Measurements from ENCODE around the gene PTCHD1. TPM values are rescaled to one million over a fixed set of nuclear protein-coding genes. Genes with fewer than 3 reads are reported as not detected.
A peak's percentile ranks its signal among the peaks of the same experiment; 100 is the strongest.

PTCHD1 gene
- total RNA-seq, 1 experiment from 2014 or later, result not detected

DNA sequence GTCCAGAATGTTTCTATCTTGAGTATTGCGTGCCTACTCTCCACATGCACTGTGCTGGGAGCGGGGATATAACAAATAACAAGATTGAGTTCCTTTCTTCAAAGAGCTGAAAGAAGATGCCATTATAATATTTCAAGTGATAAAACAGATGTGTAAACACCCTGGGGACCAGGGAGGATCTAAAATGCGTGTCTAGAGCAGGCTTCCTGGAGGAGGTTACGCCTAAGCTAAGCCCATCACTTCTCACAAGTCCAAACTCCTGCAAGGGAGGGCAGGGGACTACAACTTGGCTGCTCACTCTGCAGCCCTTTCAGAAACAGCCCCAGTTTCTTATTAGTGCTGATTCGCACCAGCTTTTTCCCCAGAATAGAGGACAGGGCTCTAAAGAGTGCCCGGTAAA is 21.5 kb downstream of the PTCHD1 start:
- no peak for DNase-seq (ENCODE audit: low spot score)

DNA sequence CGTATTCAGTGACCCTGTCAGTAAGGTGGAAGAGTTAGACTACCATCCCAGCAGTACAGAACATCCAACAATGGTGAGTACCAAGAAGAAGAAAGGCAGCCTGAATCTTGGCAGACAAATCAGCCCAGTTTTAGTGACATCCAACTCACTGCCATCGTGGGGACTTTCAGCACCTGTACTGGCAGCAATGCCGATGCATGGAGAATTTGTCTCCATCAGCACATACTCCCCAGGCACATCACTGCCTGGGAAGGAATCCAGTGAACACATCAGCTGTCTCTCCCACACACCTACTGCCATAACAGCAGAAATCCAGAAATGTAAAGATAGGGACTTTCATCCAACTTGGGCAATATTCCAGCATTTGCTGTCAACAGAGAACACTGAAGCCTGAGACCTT is 29.8 kb downstream of the PTCHD1 start:
- DNase-seq (ENCODE audit: low spot score), result no peak

GRCh38 chrX:23365541-23365940 is 30.9 kb downstream of the PTCHD1 start:
- DNase-seq (ENCODE audit: low spot score), result no peak

GRCh38 chrX:23366914-23367313 is 32.3 kb downstream of the PTCHD1 start:
- DNase-seq (ENCODE audit: low spot score), result no peak

DNA sequence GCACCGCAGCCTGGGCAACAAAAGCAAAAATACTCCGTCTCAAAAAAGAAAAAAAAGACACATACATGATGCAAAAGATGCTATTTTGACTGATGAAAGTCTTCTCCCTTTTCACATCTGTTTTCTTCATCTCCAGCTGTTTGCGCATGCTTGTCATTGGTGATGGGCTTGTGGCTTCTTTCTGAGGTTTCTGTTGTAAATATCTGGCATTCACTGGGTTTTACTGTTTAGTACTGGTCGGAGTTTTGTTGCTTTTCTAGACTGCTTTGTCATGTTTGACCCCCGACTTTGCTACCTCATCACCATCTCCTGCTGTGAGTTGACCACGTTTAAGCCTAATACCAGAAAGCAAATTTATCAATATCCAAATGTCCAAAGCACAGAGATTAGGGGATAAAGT is 34.4 kb downstream of the PTCHD1 start:
- DNase-seq (ENCODE audit: low spot score), result no peak

GRCh38 chrX:23372220-23372902 is 37.7 kb downstream of the PTCHD1 start:
- DNase-seq (ENCODE audit: low spot score), result no peak

- peak; percentile 79 for DNase-seq (ENCODE audit: low spot score)
Observed at GRCh38 chrX:23373129-23373804, 38.6 kb downstream of the PTCHD1 start.

DNA sequence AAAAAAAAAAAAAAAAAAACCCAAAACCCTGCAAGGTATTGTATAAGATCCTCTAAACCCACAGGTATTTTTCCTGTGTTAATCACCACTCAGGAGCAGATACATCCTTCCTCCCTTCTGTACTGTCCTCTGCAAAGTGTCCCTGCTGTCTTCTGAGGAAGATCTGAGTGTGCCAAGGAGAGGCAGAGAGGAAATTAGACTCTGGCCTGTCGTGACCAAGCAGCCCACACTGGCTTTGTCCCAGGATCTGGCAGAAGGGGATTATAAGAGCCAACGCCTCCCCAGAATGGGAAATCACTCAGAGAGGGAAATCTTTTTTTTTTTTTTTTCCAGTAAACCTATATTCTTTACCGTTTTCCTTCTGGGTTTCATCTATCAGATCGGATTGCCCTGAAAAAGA is 39.6 kb downstream of the PTCHD1 start:
- DNase-seq (ENCODE audit: low spot score), result no peak

GRCh38 chrX:23376581-23376980 is 41.9 kb downstream of the PTCHD1 start:
- DNase-seq (ENCODE audit: low spot score), result no peak

DNA sequence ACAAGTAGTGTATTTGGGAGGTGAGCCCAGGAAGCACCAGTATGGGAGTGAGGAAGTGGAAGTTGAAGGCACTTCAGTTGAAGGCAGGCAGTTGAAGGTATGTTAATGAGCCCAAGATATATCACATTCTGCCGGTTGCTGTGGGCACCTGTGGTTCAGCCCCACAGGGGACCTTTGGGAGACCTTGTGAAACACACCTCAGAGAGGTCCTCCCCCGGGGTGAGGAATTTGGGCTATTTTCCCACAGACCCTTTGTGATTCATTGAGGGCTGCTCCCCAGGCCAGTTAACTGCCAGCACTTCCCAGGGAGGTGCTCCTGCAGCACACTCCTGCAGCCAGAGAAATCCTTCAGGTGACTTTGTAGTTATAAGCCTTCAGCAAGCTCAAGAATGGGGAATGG is 45.9 kb downstream of the PTCHD1 start:
- no peak for DNase-seq (ENCODE audit: low spot score)

GRCh38 chrX:23381099-23382087 is 46.7 kb downstream of the PTCHD1 start:
- no peak for DNase-seq (ENCODE audit: low spot score)

DNA sequence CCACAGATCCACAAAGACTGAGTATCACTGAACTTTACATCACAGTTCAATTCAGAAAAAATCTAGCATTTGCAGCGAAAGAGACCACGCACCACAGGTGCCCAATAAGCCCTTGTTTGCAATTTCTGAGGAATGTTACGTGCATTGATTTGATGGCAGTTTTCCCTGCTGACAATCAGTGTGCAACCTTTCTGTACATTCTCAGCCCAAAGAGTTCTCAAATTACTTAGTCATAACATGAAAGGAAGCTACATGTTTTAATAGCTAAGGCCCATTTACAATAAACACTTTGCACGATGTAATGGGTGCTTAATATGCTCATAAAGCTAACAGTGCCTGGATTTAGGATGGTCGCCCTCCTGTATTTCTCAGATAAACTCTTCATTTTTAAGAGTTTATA is 47.9 kb downstream of the PTCHD1 start:
- DNase-seq (ENCODE audit: low spot score), result no peak

DNA sequence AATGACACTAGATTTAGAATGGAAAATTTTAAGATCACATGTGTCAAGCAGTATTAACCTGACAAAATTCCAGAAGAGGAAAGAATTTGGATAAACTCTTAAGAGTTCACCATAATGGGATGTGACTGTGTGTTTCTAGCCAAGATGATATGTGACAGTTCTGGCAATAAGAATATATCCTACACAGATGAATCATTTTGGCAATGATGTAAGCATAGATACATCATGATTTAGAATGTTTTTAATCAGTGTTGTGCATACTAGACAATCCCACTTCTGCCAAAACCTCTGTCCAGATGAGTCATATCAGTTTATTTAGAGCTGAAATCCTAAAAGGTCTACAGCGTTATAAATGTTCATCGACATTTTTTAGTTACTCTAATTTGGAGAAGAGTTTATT is 48.8 kb downstream of the PTCHD1 start:
- peak; percentile 51 for DNase-seq (ENCODE audit: low spot score)

DNA sequence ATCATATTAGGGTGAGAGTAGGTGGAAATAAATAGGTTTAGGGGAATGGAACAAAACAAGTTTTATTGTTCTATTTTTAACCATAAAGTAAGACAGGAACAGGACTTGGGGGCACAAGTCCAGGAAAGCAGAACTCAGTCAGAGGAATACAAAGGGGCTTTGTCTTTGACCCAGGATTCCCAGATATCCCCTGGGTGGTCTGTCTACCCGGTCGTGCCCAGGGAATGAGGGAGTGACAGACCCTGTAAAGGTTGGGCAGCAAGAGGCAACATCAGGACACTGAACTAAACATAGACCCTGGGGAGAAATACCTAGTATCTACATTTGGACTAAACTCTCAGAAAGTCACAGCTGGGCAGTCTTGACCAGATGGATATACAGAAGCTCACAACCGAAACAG is 50.6 kb downstream of the PTCHD1 start:
- no peak for DNase-seq (ENCODE audit: low spot score)

- no peak for DNase-seq (ENCODE audit: low spot score)
Observed at GRCh38 chrX:23386260-23386659, 51.6 kb downstream of the PTCHD1 start.

GRCh38 chrX:23386726-23387125 is 52.1 kb downstream of the PTCHD1 start:
- no peak for DNase-seq (ENCODE audit: low spot score)

GRCh38 chrX:23387550-23388184 is 53.0 kb downstream of the PTCHD1 start:
- DNase-seq (ENCODE audit: low spot score), result peak; percentile 17

- no peak for DNase-seq (ENCODE audit: low spot score)
Observed at GRCh38 chrX:23389196-23389792, 54.6 kb downstream of the PTCHD1 start.

DNA sequence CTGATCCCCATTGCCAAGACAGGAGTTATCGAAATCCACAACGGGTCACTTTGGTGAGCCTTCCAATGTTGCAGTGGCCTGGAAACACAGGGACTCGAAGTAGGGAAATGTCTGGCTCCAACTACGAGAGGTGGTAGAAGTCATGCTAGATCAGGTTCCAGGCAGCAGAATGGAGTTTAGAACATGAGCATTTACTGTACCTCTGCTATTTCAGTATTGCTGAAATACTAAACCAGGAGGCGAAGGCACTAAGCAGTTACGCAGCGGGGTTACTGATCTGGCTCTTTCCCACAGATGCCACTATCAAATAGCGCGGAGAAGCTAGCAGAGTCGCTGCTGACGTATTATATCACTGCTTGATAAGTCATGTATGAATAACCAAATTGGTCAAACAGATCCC is 56.3 kb downstream of the PTCHD1 start:
- no peak for DNase-seq (ENCODE audit: low spot score)

DNA sequence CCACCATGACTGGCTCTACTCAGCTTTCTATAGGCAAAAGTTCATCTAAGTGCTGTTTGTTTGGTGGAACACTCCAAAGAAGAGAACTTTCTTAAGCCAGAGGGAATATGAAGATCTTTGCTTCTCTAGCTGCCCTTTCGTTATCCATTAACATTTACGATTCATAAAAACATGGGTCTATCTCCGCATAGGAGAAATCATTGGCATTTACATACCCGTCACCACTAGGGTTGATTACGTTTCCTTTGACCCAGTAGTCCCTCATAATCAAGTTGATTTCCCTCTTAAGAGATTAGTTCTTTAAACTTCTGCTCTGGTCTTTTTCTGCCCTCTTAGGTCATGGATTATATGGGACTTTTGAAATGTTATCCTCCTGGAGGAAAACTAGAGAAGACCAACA is 57.5 kb downstream of the PTCHD1 start:
- DNase-seq (ENCODE audit: low spot score), result no peak

GRCh38 chrX:23394421-23394820 is 59.8 kb downstream of the PTCHD1 start:
- DNase-seq (ENCODE audit: low spot score), result no peak

- DNase-seq (ENCODE audit: low spot score), result no peak
Observed at GRCh38 chrX:23396263-23396662, 61.6 kb downstream of the PTCHD1 start.
